Upper lobe of right lung (tissue), 1 donor: ENCODE data around the gene C17orf113. TPM values are rescaled to one million over a fixed set of nuclear protein-coding genes. Genes with fewer than 3 reads are reported as not detected.

Experiments
- ATAC-seq: fragments of 200-7000 bp; cut with Tn5 transposase; one replicate; pipeline ENCODE4 v1.9.1; 2020; ENCODE audit warnings: mild to moderate bottlenecking, moderate library complexity
- DNase-seq: peaks from one replicate; pipeline ENCODE4 v3.0.0-alpha.2; 2020
- H3K27ac ChIP-seq: fragments of 200-600 bp; one replicate; pipeline ENCODE4 v1.8.0; 2022
- H3K27me3 ChIP-seq: fragments of 200-600 bp; one replicate; pipeline ENCODE4 v1.8.0; 2022; ENCODE audit warnings: mild to moderate bottlenecking
- H3K36me3 ChIP-seq: fragments of 200-600 bp; one replicate; pipeline ENCODE4 v1.8.0; 2022
- H3K4me1 ChIP-seq: fragments of 200-600 bp; one replicate; pipeline ENCODE4 v1.8.0; 2022
- H3K4me3 ChIP-seq: fragments of 200-600 bp; one replicate; pipeline ENCODE4 v1.8.0; 2022; ENCODE audit warnings: mild to moderate bottlenecking
- H3K9me3 ChIP-seq: fragments of 200-600 bp; one replicate; pipeline ENCODE4 v1.8.0; 2022
- CTCF ChIP-seq: fragments of 200-600 bp; IDR thresholded peaks from one replicate; pipeline ENCODE4 v1.8.0; 2022; ENCODE audit warnings: antibody characterized with exemption
- intact Hi-C: fragments of 100-400 bp; cut with DNase I; formaldehyde crosslinking; loops from one replicate; pipeline ENCODE4 v1.11.0; 2022
- total RNA-seq: library from RNA; stranded (reverse); fragmentation: NEBNext Ultra II Directional; extraction: Animal tissue kit (Norgen Biotek cat#: 25700); gene quantifications from one replicate; pipeline ENCODE4 v1.2.1, GENCODE V29; 2021
- donor health status: DM: no; HTN: yes; CAD: no; lungs with severe emphysema.

Gene C17orf113
- total RNA-seq, 1 donor from 2014 or later = 0.72 TPM

DNA sequence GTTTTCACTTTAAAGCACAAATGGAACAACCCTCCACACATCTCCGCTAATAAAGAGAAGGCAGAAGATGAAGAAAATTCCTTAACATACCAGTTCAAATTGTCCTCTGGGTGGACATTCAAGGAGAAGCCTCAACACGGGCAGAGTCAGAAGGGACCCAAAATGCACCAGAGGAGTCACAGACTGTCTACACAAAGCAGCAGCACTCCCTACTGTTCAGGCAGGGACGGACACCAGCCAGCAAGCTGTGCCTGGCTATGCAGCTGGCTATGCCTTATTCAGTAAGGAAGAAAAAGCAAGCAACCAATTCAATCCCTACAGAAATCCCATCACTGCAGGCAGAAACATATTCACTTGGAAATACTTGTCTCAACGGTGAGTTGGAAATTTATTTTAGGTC lies 41.2 kb downstream of the C17orf113 start:
- ATAC-seq = peak; percentile 27

GRCh38 chr17:42005166-42005565 lies 45.2 kb downstream of the C17orf113 start:
- intact Hi-C loops = no loop called here
- H3K4me1 ChIP-seq = peaks cover 30% of the 10 kb centered on the region
- no peaks in the 10 kb centered on the region for H3K9me3 ChIP-seq
- no peak for TF ChIP-seq CTCF
- DNase-seq = no peak
- no peak overlapping the region for H3K4me3 ChIP-seq
- no peak for ATAC-seq
- no peaks in the 10 kb centered on the region for H3K27me3 ChIP-seq
- no peak overlapping the region for H3K27ac ChIP-seq
- H3K36me3 ChIP-seq = peaks cover 34% of the 10 kb centered on the region

More for the DNA sequence above, 41.2 kb downstream of the C17orf113 start:
- intact Hi-C loops = no loop called here
- no peak for DNase-seq
- H3K9me3 ChIP-seq = no peaks in the 10 kb centered on the region
- H3K4me3 ChIP-seq = no peak overlapping the region
- no peaks in the 10 kb centered on the region for H3K27me3 ChIP-seq
- peaks cover 42% of the 10 kb centered on the region for H3K4me1 ChIP-seq
- no peak overlapping the region for H3K27ac ChIP-seq
- no peaks in the 10 kb centered on the region for H3K36me3 ChIP-seq
- no peak for TF ChIP-seq CTCF

- no peak for TF ChIP-seq CTCF
- ATAC-seq (no peak), DNase-seq (no peak)
- no peak overlapping the region for H3K4me3 ChIP-seq
- no peaks in the 10 kb centered on the region for H3K27me3 ChIP-seq
- intact Hi-C loops = no loop called here
- no peak overlapping the region for H3K27ac ChIP-seq
- no peaks in the 10 kb centered on the region for H3K9me3 ChIP-seq
- peaks cover 18% of the 10 kb centered on the region for H3K4me1 ChIP-seq
- H3K36me3 ChIP-seq = peaks cover 57% of the 10 kb centered on the region
Observed at GRCh38 chr17:42002792-42003301, 47.6 kb downstream of the C17orf113 start.

DNA sequence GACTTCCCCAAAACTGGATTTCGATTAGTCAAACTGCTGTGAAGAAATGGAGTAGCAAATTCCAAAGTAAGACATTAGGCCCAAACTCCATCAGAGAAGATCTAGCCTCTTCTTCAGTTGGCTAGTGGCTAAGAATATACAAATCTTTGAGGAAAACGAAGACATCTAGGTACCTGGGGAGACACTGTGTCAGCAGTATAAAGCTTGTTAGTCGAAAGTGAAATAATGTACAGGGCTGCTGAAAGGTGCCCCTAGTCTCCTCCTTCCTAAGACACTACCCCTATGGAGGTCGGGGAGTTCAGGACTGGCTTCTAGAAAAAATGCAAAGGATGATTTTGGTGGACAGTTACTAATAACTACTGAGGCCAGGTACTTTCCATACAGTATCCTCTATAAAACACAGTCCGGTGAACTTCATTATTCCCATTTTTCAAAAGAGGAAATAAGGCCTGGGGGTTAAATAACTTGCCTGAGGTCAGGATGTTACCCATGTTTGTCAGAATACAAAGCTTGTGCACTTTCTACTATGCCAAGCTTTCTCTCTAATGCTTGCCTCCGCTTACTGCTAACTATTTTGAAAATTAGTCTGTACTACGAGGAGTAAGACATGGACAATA lies 48.1 kb downstream of the C17orf113 start:
- Histone ChIP-seq H3K4me3 (no peak overlapping the region), H3K27ac (no peak overlapping the region), H3K27me3 (no peaks in the 10 kb centered on the region), H3K36me3 (peaks cover 63% of the 10 kb centered on the region), H3K9me3 (no peaks in the 10 kb centered on the region), H3K4me1 (peaks cover 17% of the 10 kb centered on the region)
- DNase-seq = no peak
- intact Hi-C loops = no loop called here
- TF ChIP-seq CTCF = no peak
- ATAC-seq = no peak

- Histone ChIP-seq H3K27me3 (no peaks in the 10 kb centered on the region), H3K4me1 (peaks cover 12% of the 10 kb centered on the region), H3K27ac (no peak overlapping the region), H3K9me3 (no peaks in the 10 kb centered on the region), H3K4me3 (no peak overlapping the region), H3K36me3 (peaks cover 69% of the 10 kb centered on the region)
- no peak for TF ChIP-seq CTCF
- intact Hi-C loops = no loop called here
- DNase-seq = no peak
- no peak for ATAC-seq
Observed at GRCh38 chr17:42001729-42002128, 48.7 kb downstream of the C17orf113 start.
